ENCODE results near the gene ADGRL3.

ADGRL3 gene

GRCh38 chr4:62117886-62118285 is 917.8 kb downstream of the ADGRL3 start:
- Mint-ChIP-seq H3K36me3 (ENCODE audit: low read depth) (no peaks in the 10 kb centered on the region), H3K27me3 (no peaks in the 10 kb centered on the region), H3K4me1 (no peaks in the 10 kb centered on the region), H3K27ac (no peak overlapping the region), H3K9me3 (peaks cover 10% of the 10 kb centered on the region), H3K4me3 (no peak overlapping the region)
- DNase-seq: no peak
- no peak for ATAC-seq

- Mint-ChIP-seq H3K9me3 (peaks cover 10% of the 10 kb centered on the region), H3K27ac (no peak overlapping the region), H3K27me3 (no peaks in the 10 kb centered on the region), H3K4me3 (no peak overlapping the region), H3K36me3 (ENCODE audit: low read depth) (no peaks in the 10 kb centered on the region), H3K4me1 (no peaks in the 10 kb centered on the region)
- ATAC-seq (no peak), DNase-seq (no peak)
Measured at GRCh38 chr4:62118558-62118957, 918.4 kb downstream of the ADGRL3 start.

- H3K4me3 Mint-ChIP-seq: no peak overlapping the region
- no peak overlapping the region for H3K27ac Mint-ChIP-seq
- no peaks in the 10 kb centered on the region for H3K27me3 Mint-ChIP-seq
- DNase-seq: no peak
- ATAC-seq: no peak
- no peaks in the 10 kb centered on the region for H3K36me3 Mint-ChIP-seq (ENCODE audit: low read depth)
- H3K4me1 Mint-ChIP-seq: no peaks in the 10 kb centered on the region
- peaks cover 10% of the 10 kb centered on the region for H3K9me3 Mint-ChIP-seq
Measured at GRCh38 chr4:62119195-62119594, 919.1 kb downstream of the ADGRL3 start.

GRCh38 chr4:62126064-62126732 is 926.1 kb downstream of the ADGRL3 start:
- Mint-ChIP-seq H3K4me1 (no peaks in the 10 kb centered on the region), H3K27ac (no peak overlapping the region), H3K36me3 (ENCODE audit: low read depth) (no peaks in the 10 kb centered on the region), H3K9me3 (peaks cover 4% of the 10 kb centered on the region), H3K4me3 (no peak overlapping the region), H3K27me3 (no peaks in the 10 kb centered on the region)
- DNase-seq (no peak), ATAC-seq (no peak)

Data from activated naive CD8-positive, alpha-beta T cell treated with anti-CD3 and anti-CD28 coated beads, Interleukin-2, amount 50 U/mL, for 24 hours (primary cell).